SK-N-SH (cell line): ENCODE data around the gene ASIC3. TPM values are rescaled to one million over a fixed set of nuclear protein-coding genes. Genes with fewer than 3 reads are reported as not detected.

Experiments used
- CTCF ChIA-PET: fragments of 300-600, 350-600 bp; formaldehyde crosslinking; extraction: SDS; loops from one replicate; lab custom pipeline; 2021; lab: Yijun Ruan, JAX
- POLR2A ChIA-PET: fragments of 350-600 bp; sonication (Branson Sonifier 250); formaldehyde crosslinking; extraction: SDS; loops from one replicate; lab custom pipeline; 2020; ENCODE audit warnings: antibody characterized with exemption, inconsistent platforms; lab: Yijun Ruan, JAX
- DNase-seq: peaks from one replicate; pipeline ENCODE4 v3.0.0; 2012
- H2AFZ ChIP-seq: fragments of 200-600 bp; sonication (generic); 2 replicates; pipeline ENCODE4 v1.8.1; 2016; ENCODE audit warnings: antibody characterized with exemption, mild to moderate bottlenecking, low read depth
- H3F3A ChIP-seq: fragments of 200-600 bp; sonication (generic); replicated peaks from 2 replicates; pipeline ENCODE3; 2016; ENCODE audit warnings: antibody characterized with exemption, mild to moderate bottlenecking; ENCODE audit not compliant: insufficient read depth
- H3K27ac ChIP-seq, 2 experiments: fragments of 200-500 bp in 1 of 2; fragments of 200-600 bp in 1 of 2; sonication (Bioruptor generic) in 1 of 2; sonication (generic), shearing (Covaris generic) in 1 of 2; 2 replicates each; pipeline versions ENCODE4 v1.5.1 to v1.6.1; 2014 to 2016; ENCODE audit warnings: low read depth in 2 of 2, inconsistent platforms in 1 of 2, low read length in 1 of 2, mild to moderate bottlenecking in 1 of 2, mixed read lengths in 1 of 2
- H3K27me3 ChIP-seq: fragments of 200-600 bp; sonication (generic), shearing (Covaris generic); 2 replicates; pipeline ENCODE4 v1.6.1; 2016; ENCODE audit warnings: mixed run types; ENCODE audit not compliant: insufficient read depth
- H3K36me3 ChIP-seq, 2 experiments: fragments of 200-500 bp in 1 of 2; fragments of 200-600 bp in 1 of 2; sonication (Bioruptor generic) in 1 of 2; sonication (generic) in 1 of 2; replicated peaks in 1 of 2; 2 replicates each; pipeline versions ENCODE3 to v1.5.1; 2014 to 2016; ENCODE audit warnings: low read length in 1 of 2, mild to moderate bottlenecking in 1 of 2; ENCODE audit not compliant: insufficient read depth in 2 of 2, control insufficient read depth in 1 of 2
- H3K4me1 ChIP-seq, 2 experiments: fragments of 200-500 bp in 1 of 2; fragments of 200-600 bp in 1 of 2; sonication (Bioruptor generic) in 1 of 2; sonication (generic), shearing (Covaris generic) in 1 of 2; 2 replicates each; pipeline versions ENCODE4 v1.5.1 to v1.6.1; 2014 to 2016; ENCODE audit warnings: low read depth in 1 of 2, low read length in 1 of 2, mixed run types in 1 of 2; ENCODE audit not compliant: insufficient read depth in 2 of 2, control insufficient read depth in 1 of 2
- H3K4me2 ChIP-seq: fragments of 200-600 bp; sonication (generic), shearing (Covaris generic); 2 replicates; pipeline ENCODE4 v1.6.1; 2017; ENCODE audit warnings: mixed run types
- H3K4me3 ChIP-seq, 2 experiments: fragments of 200-500 bp in 1 of 2; fragments of 200-600 bp in 1 of 2; sonication (Bioruptor generic) in 1 of 2; sonication (generic), shearing (Covaris generic) in 1 of 2; 2 replicates each; pipeline versions ENCODE4 v1.5.1 to v1.8.1; 2014 to 2016; ENCODE audit warnings: low read depth in 2 of 2, inconsistent platforms in 1 of 2, low read length in 1 of 2, mild to moderate bottlenecking in 1 of 2, mixed read lengths in 1 of 2, moderate library complexity in 1 of 2
- H3K79me2 ChIP-seq: fragments of 200-600 bp; sonication (generic); 2 replicates; pipeline ENCODE4 v1.8.1; 2017; ENCODE audit warnings: mild to moderate bottlenecking; ENCODE audit not compliant: insufficient read depth
- H3K9ac ChIP-seq: fragments of 200-600 bp; sonication (generic); 2 replicates; pipeline ENCODE4 v1.6.1; 2017; ENCODE audit warnings: mixed run types
- H3K9me2 ChIP-seq: fragments of 200-600 bp; sonication (generic); 2 replicates; pipeline ENCODE4 v1.6.1; 2017; ENCODE audit warnings: mixed run types
- H3K9me3 ChIP-seq: fragments of 200-600 bp; sonication (generic); 2 replicates; pipeline ENCODE4 v1.6.1; 2017; ENCODE audit warnings: mixed run types, mild to moderate bottlenecking, moderate library complexity
- H4K20me1 ChIP-seq: fragments of 200-600 bp; sonication (generic); 2 replicates; pipeline ENCODE4 v1.6.1; 2017; ENCODE audit warnings: mild to moderate bottlenecking, mixed run types; ENCODE audit not compliant: insufficient read depth
- CHD2 ChIP-seq: fragments of 150-350 bp; IDR thresholded peaks from 2 replicates; pipeline ENCODE4 v1.6.1; 2018; ENCODE audit warnings: low read length; ENCODE audit not compliant: partially characterized antibody
- EZH2phosphoT487 ChIP-seq: fragments of 200-600 bp; sonication (generic); IDR thresholded peaks from 2 replicates; pipeline ENCODE4 v1.6.1; 2017; ENCODE audit warnings: low read depth, mixed run types, mild to moderate bottlenecking, antibody characterized with exemption, moderate library complexity, borderline replicate concordance
- FOXJ3 ChIP-seq: sonication (generic); formaldehyde crosslinking; IDR thresholded peaks from 2 replicates; pipeline ENCODE4 v1.5.1; 2020; ENCODE audit warnings: mild to moderate bottlenecking, missing genetic modification reagents
- GATA2 ChIP-seq: sonication (generic); formaldehyde crosslinking; IDR thresholded peaks from 2 replicates; pipeline ENCODE4 v1.5.0; 2020; ENCODE audit warnings: mild to moderate bottlenecking, missing genetic modification reagents
- IRF3 ChIP-seq: fragments of 150-350 bp; IDR thresholded peaks from 2 replicates; pipeline ENCODE4 v1.6.1; 2016; ENCODE audit warnings: mild to moderate bottlenecking, low read depth, low read length
- JUND ChIP-seq: IDR thresholded peaks from 2 replicates; pipeline ENCODE4 v1.4.0; 2012
- MEF2A ChIP-seq: IDR thresholded peaks from 2 replicates; pipeline ENCODE4 v1.4.0; 2012; ENCODE audit warnings: low read depth, borderline replicate concordance
- NFIC ChIP-seq: IDR thresholded peaks from 2 replicates; pipeline ENCODE4 v1.4.0; 2012; ENCODE audit warnings: borderline replicate concordance
- PBX3 ChIP-seq: IDR thresholded peaks from 2 replicates; pipeline ENCODE4; 2012
- POLR2AphosphoS5 ChIP-seq: IDR thresholded peaks from 2 replicates; pipeline ENCODE4 v1.6.1; 2012; ENCODE audit warnings: low read depth, low read length
- RAD21 ChIP-seq: IDR thresholded peaks from 2 replicates; pipeline ENCODE4 v1.6.1; 2012; ENCODE audit warnings: mild to moderate bottlenecking, low read length
- RCOR1 ChIP-seq: fragments of 150-350 bp; IDR thresholded peaks from 2 replicates; pipeline ENCODE4 v1.6.1; 2017; ENCODE audit warnings: antibody characterized with exemption, low read length
- RFX5 ChIP-seq: IDR thresholded peaks from 2 replicates; pipeline ENCODE4 v1.6.1; 2012; ENCODE audit warnings: mild to moderate bottlenecking, improper control_type of control experiment, low read length
- RXRA ChIP-seq: IDR thresholded peaks from 2 replicates; pipeline ENCODE4 v1.4.0; 2012; ENCODE audit warnings: low read depth, mild to moderate bottlenecking, borderline replicate concordance
- SMC3 ChIP-seq: IDR thresholded peaks from 2 replicates; pipeline ENCODE4 v1.6.1; 2012; ENCODE audit warnings: low read depth, low read length, improper control_type of control experiment
- TAF1 ChIP-seq: IDR thresholded peaks from 2 replicates; pipeline ENCODE4 v1.6.1; 2012; ENCODE audit warnings: low read depth, mild to moderate bottlenecking, low read length, moderate library complexity, borderline replicate concordance
- TCF12 ChIP-seq: IDR thresholded peaks from 2 replicates; pipeline ENCODE4 v1.4.0; 2012
- TEAD4 ChIP-seq: IDR thresholded peaks from 2 replicates; pipeline ENCODE4 v1.4.0; 2012; ENCODE audit warnings: mild to moderate bottlenecking, borderline replicate concordance; ENCODE audit not compliant: insufficient read depth
- WGBS: methylation state at CpG from one replicate; pipeline ENCODE4 v1.1.6; 2017; ENCODE audit warnings: low lambda C conversion rate; 5-methylcytosine and 5-hydroxymethylcytosine counted together
- polyA plus RNA-seq, 3 experiments: library from polyadenylated mRNA; depleted of rRNA; stranded (reverse); fragments of >200 nt; gene quantifications; 2 replicates each; pipeline ENCODE4 v1.2.3, GENCODE V29; 2012
- TF ChIP-seq, protein P1 (sequence below): IDR thresholded peaks from 2 replicates; pipeline ENCODE4 v1.4.0; 2012; ENCODE audit warnings: low read depth
- TF ChIP-seq, protein P2 (sequence below): fragments of 200-600 bp; sonication (generic); IDR thresholded peaks from 2 replicates; pipeline ENCODE4 v1.6.1; 2017; ENCODE audit warnings: antibody characterized with exemption, mild to moderate bottlenecking, moderate library complexity

ASIC3 gene
- polyA plus RNA-seq, 1 of the 3 experiments (the other 2 are of a cell fraction) = 4.5 TPM

DNA sequence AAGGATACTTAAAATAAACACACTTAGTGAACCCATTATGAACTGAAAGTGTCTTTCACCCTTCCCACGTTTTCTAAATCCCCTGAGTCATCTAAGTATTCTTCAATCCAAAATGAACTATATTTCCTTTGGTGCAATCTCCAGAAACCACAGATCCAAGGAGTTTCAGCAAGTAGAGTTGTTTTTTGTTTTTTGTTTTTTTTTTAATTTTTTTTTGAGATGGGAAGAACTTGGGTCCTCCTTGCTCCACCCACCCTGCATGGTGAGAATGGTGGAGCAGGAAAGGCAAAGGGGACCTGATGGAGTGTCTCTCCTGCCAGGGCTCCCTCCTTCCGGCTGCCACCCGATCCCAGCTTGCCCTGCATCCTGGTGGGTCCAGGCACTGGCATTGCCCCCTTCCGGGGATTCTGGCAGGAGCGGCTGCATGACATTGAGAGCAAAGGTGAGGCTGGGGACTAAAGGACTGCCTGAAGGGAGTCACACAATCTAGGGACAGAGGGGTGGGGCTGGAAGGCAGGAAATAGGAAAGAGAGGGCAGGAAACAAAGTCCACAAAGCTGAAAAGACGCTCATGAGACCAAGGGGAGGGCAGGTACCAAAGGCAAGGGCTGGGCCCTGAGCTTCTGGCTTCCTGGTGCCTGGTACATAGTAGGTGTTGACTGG, 36.2 kb upstream of the ASIC3 start:
- H3K9me3 ChIP-seq = no peaks in the 10 kb centered on the region
- no peak overlapping the region for H3K4me3 ChIP-seq
- 75% methylated on average over 6 of the region's 6 CpGs for WGBS
- H3F3A ChIP-seq = no peaks in the 10 kb centered on the region
- DNase-seq = no peak
- TF ChIP-seq TEAD4 (no peak), RAD21 (no peak), EZH2phosphoT487 (no peak), SMC3 (no peak), CHD2 (no peak), TAF1 (no peak), RCOR1 (no peak), NFIC (no peak), FOXJ3 (CRISPR knock-in tag) (no peak), MEF2A (no peak), POLR2AphosphoS5 (no peak), TCF12 (no peak), IRF3 (no peak), RXRA (no peak), RFX5 (no peak), GATA2 (no peak), PBX3 (no peak), JUND (no peak)
- TF ChIP-seq, protein P1, sequence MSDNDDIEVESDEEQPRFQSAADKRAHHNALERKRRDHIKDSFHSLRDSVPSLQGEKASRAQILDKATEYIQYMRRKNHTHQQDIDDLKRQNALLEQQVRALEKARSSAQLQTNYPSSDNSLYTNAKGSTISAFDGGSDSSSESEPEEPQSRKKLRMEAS = no peak
- TF ChIP-seq, protein P2, sequence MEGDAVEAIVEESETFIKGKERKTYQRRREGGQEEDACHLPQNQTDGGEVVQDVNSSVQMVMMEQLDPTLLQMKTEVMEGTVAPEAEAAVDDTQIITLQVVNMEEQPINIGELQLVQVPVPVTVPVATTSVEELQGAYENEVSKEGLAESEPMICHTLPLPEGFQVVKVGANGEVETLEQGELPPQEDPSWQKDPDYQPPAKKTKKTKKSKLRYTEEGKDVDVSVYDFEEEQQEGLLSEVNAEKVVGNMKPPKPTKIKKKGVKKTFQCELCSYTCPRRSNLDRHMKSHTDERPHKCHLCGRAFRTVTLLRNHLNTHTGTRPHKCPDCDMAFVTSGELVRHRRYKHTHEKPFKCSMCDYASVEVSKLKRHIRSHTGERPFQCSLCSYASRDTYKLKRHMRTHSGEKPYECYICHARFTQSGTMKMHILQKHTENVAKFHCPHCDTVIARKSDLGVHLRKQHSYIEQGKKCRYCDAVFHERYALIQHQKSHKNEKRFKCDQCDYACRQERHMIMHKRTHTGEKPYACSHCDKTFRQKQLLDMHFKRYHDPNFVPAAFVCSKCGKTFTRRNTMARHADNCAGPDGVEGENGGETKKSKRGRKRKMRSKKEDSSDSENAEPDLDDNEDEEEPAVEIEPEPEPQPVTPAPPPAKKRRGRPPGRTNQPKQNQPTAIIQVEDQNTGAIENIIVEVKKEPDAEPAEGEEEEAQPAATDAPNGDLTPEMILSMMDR = no peak
- H3K4me2 ChIP-seq = no peak overlapping the region
- CTCF ChIA-PET = interaction anchor here (0.7 to 11.3 kb wide), 34 partner anchors 10 to 644 kb away, joined by 3 to 151 read pairs (median 4); partner anchors contain the start of genes ABCB8, ATG9B, FASTK and NOS3
- H3K36me3 ChIP-seq = no peaks in the 10 kb centered on the region
- H3K79me2 ChIP-seq = no peaks in the 10 kb centered on the region
- no peak overlapping the region for H2AFZ ChIP-seq
- POLR2A ChIA-PET = interaction anchor here (1.0 kb wide), 1 partner anchor 75 kb away, joined by 3 read pairs; no protein-coding TSS in a partner anchor
- H3K27me3 ChIP-seq = no peaks in the 10 kb centered on the region
- H3K4me1 ChIP-seq = peaks cover 0 to 31% of the 10 kb centered on the region in 2 experiments; a peak in 1 of 4 replicates
- H4K20me1 ChIP-seq = no peaks in the 10 kb centered on the region
- no peak overlapping the region for H3K9ac ChIP-seq
- no peak overlapping the region for H3K27ac ChIP-seq
- H3K9me2 ChIP-seq = no peaks in the 10 kb centered on the region
